Neural cell (in vitro differentiated cells): ENCODE results near the gene PAEP. TPM values are rescaled to one million over a fixed set of nuclear protein-coding genes. Genes with fewer than 3 reads are reported as not detected.
"Not testable (repeated sequence)": the region's sequence is repeated elsewhere in the genome, so short reads cannot be mapped to it uniquely, and the experiment has no call there.

Experiments
- H2AFZ ChIP-seq: fragments of 200-600, 300-800 bp; sonication (generic), shearing (Covaris generic); 2 replicates; pipeline ENCODE4 v1.6.0; 2014; ENCODE audit warnings: low read depth, mild to moderate bottlenecking, antibody characterized with exemption, low read length, moderate library complexity
- H3F3A ChIP-seq: fragments of 200-600 bp; shearing (Covaris generic); 2 replicates; pipeline ENCODE4 v1.6.1; 2016; ENCODE audit warnings: mild to moderate bottlenecking, moderate library complexity, mixed read lengths, antibody characterized with exemption, low read length; ENCODE audit not compliant: insufficient read depth, poor library complexity, severe bottlenecking
- H3K27ac ChIP-seq: fragments of 200-600, 300-800 bp; sonication (generic), shearing (Covaris generic); 2 replicates; pipeline ENCODE4 v1.5.1; 2014; ENCODE audit warnings: mild to moderate bottlenecking, low read length, moderate library complexity
- H3K27me3 ChIP-seq: fragments of 300-800, 200-600 bp; sonication (generic), shearing (Covaris generic); 2 replicates; pipeline ENCODE4 v1.6.0; 2014; ENCODE audit warnings: mild to moderate bottlenecking, low read depth, low read length, moderate library complexity; ENCODE audit not compliant: insufficient read depth
- H3K36me3 ChIP-seq: fragments of 300-800, 200-600 bp; sonication (generic), shearing (Covaris generic); 2 replicates; pipeline ENCODE4 v1.5.1; 2014; ENCODE audit warnings: mild to moderate bottlenecking, antibody characterized with exemption, low read length, moderate library complexity; ENCODE audit not compliant: insufficient read depth
- H3K4me2 ChIP-seq: fragments of 300-800, 200-600 bp; sonication (generic), shearing (Covaris generic); 2 replicates; pipeline ENCODE4 v1.6.0; 2014; ENCODE audit warnings: mild to moderate bottlenecking, low read length
- H3K4me3 ChIP-seq: fragments of 300-800, 200-600 bp; sonication (generic), shearing (Covaris generic); 2 replicates; pipeline ENCODE4 v1.5.1; 2014; ENCODE audit warnings: mild to moderate bottlenecking, low read length, moderate library complexity
- H3K79me2 ChIP-seq: fragments of 200-600 bp; shearing (Covaris generic); replicated peaks from 2 replicates; pipeline ENCODE4 v1.6.0; 2014; ENCODE audit warnings: mild to moderate bottlenecking, low read length, moderate library complexity; ENCODE audit not compliant: insufficient read depth
- H3K9ac ChIP-seq: fragments of 300-800, 200-600 bp; sonication (generic), shearing (Covaris generic); 2 replicates; pipeline ENCODE4 v1.6.1; 2016; ENCODE audit warnings: mild to moderate bottlenecking, low read length, mixed read lengths
- H3K9me2 ChIP-seq: fragments of 200-600 bp; shearing (Covaris generic); 2 replicates; pipeline ENCODE4 v1.6.1; 2016; ENCODE audit warnings: mild to moderate bottlenecking, low read length, mixed read lengths; ENCODE audit not compliant: insufficient read depth
- H3K9me3 ChIP-seq: fragments of 200-600, 300-800 bp; sonication (generic), shearing (Covaris generic); 2 replicates; pipeline ENCODE4 v1.6.1; 2016; ENCODE audit warnings: mild to moderate bottlenecking, mixed run types, low read length, moderate library complexity, mixed read lengths
- H4K20me1 ChIP-seq: fragments of 200-600 bp; shearing (Covaris generic); 2 replicates; pipeline ENCODE4 v1.6.1; 2016; ENCODE audit warnings: mild to moderate bottlenecking, mixed run types; ENCODE audit not compliant: insufficient read depth
- EP300 ChIP-seq: fragments of 450-650 bp; conservative IDR thresholded peaks from 2 replicates; pipeline ENCODE4 v1.6.1; 2014; ENCODE audit warnings: antibody characterized with exemption, mild to moderate bottlenecking, moderate library complexity; ENCODE audit not compliant: poor library complexity, severe bottlenecking
- EZH2 ChIP-seq: fragments of 200-600, 300-800 bp; shearing (Covaris generic), sonication (generic); IDR thresholded peaks from 2 replicates; pipeline ENCODE4 v1.6.1; 2014; ENCODE audit warnings: antibody characterized with exemption, low read length, borderline replicate concordance, mild to moderate bottlenecking; ENCODE audit not compliant: insufficient read depth, poor library complexity, severe bottlenecking
- MXI1 ChIP-seq: fragments of 450-650 bp; conservative IDR thresholded peaks from 2 replicates; pipeline ENCODE4 v1.6.1; 2014; ENCODE audit warnings: antibody characterized with exemption, mild to moderate bottlenecking; ENCODE audit not compliant: poor library complexity, severe bottlenecking
- POLR2AphosphoS5 ChIP-seq: IDR thresholded peaks from 2 replicates; pipeline ENCODE4 v1.6.1; 2012
- RAD21 ChIP-seq: fragments of 450-650 bp; conservative IDR thresholded peaks from 2 replicates; pipeline ENCODE4 v1.6.1; 2014; ENCODE audit warnings: antibody characterized with exemption, mild to moderate bottlenecking, moderate library complexity
- TAF1 ChIP-seq: IDR thresholded peaks from 2 replicates; pipeline ENCODE4 v1.6.1; 2012; ENCODE audit warnings: low read depth
- polyA plus RNA-seq: library from polyadenylated mRNA; depleted of rRNA; stranded (reverse); fragments of >200 nt; gene quantifications from 2 replicates; pipeline ENCODE4 v1.2.3, GENCODE V29; 2014
- TF ChIP-seq, protein P1 (sequence below): IDR thresholded peaks from 2 replicates; pipeline ENCODE4 v1.6.1; 2012; ENCODE audit warnings: borderline replicate concordance
- TF ChIP-seq, protein P2 (sequence below): fragments of 450-650 bp; IDR thresholded peaks from 2 replicates; pipeline ENCODE4 v1.5.1; 2014; ENCODE audit warnings: antibody characterized with exemption, mild to moderate bottlenecking, moderate library complexity; ENCODE audit not compliant: poor library complexity, severe bottlenecking

Gene PAEP
- polyA plus RNA-seq, 1 donor from 2014 or later: not detected

DNA sequence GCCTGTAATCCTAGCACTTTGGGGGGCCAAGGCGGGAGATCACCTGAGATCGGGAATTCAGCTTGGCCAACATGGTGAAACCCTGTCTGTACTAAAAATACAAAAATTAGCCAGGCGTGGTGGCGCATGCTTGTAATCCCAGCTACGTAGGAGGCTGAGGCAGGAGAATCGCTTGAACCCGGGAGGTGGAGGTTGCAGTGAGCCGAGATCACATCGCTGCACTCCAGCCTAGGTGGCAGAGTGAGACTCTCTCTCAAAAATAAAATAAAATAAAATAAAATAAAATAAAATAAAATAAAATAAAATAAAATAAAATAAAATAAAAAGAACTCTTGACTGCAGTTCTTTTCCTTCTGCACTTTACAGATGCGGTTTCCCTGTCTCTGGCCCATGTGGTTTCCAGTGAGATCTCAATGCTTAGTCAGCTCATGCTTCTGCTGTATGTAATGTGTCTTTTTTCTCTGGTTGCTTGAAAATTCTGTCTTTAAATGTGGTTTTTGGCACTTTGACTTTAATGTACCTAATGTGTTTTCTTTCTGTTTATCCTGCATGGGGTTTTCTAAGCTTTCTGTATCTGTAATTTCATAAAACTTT is 32.6 kb upstream of the PAEP start:
- not testable (repeated sequence) for H3K79me2 ChIP-seq, H3K4me2 ChIP-seq, H3F3A ChIP-seq, H4K20me1 ChIP-seq, H3K36me3 ChIP-seq, H3K27me3 ChIP-seq, H3K9me2 ChIP-seq, H2AFZ ChIP-seq, H3K9me3 ChIP-seq, H3K27ac ChIP-seq, H3K9ac ChIP-seq, H3K4me3 ChIP-seq

DNA sequence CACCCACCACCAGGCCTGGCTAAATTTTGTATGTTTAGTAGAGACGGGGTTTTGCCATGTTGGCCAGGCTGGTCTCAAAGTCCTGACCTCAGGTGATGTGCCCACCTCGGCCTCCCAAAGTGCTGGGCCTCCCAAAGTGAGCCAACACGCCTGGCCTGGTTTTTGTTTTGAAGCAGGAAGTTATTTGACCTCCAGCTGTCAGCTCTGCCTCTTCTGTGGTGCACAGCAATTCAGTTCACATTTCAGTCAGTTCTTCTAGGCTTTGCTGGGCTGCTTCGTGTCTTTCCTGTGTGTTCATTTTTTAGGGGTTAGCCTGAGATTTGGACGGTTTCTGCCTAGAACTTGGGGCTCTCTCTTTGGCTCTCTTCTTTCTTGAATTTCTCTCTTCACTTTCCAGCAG is 31.4 kb upstream of the PAEP start:
- no peaks in the 10 kb centered on the region for H3K27me3 ChIP-seq
- H3K36me3 ChIP-seq: no peaks in the 10 kb centered on the region
- no peak overlapping the region for H2AFZ ChIP-seq
- H3K9ac ChIP-seq: no peak overlapping the region
- H3K79me2 ChIP-seq: no peaks in the 10 kb centered on the region
- no peaks in the 10 kb centered on the region for H4K20me1 ChIP-seq
- H3K4me3 ChIP-seq: no peak overlapping the region
- no peak overlapping the region for H3K4me2 ChIP-seq
- H3K27ac ChIP-seq: no peak overlapping the region
- TF ChIP-seq POLR2AphosphoS5: no peak
- no peak for TF ChIP-seq EP300
- no peak for TF ChIP-seq MXI1
- no peaks in the 10 kb centered on the region for H3F3A ChIP-seq
- no peaks in the 10 kb centered on the region for H3K9me3 ChIP-seq
- H3K9me2 ChIP-seq: no peaks in the 10 kb centered on the region

DNA sequence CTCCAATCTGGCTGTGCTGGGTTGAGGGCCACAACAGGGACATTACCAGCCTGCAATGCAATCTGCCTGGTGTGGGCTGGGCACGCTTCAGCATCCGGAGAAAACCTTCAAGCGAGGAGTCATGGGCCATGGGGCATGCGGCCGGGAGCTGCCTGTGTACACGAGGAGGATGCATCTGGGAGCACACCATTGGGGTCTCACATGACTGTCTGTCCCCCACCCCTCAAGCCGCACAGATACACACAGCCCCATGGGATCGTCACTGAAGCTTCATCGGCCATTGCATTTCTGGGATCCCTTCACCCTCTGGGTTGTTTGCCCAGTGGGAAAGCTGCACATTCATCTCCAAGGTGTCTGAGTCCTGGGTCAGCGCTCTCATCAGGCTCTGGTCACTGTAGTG is 30.5 kb upstream of the PAEP start:
- H3K4me3 ChIP-seq: no peak overlapping the region
- no peak for TF ChIP-seq EP300
- TF ChIP-seq RAD21: no peak
- no peak for TF ChIP-seq POLR2AphosphoS5
- TF ChIP-seq EZH2: no peak
- TF ChIP-seq, protein P1, sequence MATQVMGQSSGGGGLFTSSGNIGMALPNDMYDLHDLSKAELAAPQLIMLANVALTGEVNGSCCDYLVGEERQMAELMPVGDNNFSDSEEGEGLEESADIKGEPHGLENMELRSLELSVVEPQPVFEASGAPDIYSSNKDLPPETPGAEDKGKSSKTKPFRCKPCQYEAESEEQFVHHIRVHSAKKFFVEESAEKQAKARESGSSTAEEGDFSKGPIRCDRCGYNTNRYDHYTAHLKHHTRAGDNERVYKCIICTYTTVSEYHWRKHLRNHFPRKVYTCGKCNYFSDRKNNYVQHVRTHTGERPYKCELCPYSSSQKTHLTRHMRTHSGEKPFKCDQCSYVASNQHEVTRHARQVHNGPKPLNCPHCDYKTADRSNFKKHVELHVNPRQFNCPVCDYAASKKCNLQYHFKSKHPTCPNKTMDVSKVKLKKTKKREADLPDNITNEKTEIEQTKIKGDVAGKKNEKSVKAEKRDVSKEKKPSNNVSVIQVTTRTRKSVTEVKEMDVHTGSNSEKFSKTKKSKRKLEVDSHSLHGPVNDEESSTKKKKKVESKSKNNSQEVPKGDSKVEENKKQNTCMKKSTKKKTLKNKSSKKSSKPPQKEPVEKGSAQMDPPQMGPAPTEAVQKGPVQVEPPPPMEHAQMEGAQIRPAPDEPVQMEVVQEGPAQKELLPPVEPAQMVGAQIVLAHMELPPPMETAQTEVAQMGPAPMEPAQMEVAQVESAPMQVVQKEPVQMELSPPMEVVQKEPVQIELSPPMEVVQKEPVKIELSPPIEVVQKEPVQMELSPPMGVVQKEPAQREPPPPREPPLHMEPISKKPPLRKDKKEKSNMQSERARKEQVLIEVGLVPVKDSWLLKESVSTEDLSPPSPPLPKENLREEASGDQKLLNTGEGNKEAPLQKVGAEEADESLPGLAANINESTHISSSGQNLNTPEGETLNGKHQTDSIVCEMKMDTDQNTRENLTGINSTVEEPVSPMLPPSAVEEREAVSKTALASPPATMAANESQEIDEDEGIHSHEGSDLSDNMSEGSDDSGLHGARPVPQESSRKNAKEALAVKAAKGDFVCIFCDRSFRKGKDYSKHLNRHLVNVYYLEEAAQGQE: no peak
- H3K27ac ChIP-seq: no peak overlapping the region
- H2AFZ ChIP-seq: no peak overlapping the region
- no peaks in the 10 kb centered on the region for H3K9me2 ChIP-seq
- no peak overlapping the region for H3K9ac ChIP-seq
- no peaks in the 10 kb centered on the region for H4K20me1 ChIP-seq
- no peak overlapping the region for H3K4me2 ChIP-seq
- H3K27me3 ChIP-seq: no peaks in the 10 kb centered on the region
- no peaks in the 10 kb centered on the region for H3F3A ChIP-seq
- no peaks in the 10 kb centered on the region for H3K36me3 ChIP-seq
- H3K79me2 ChIP-seq: no peaks in the 10 kb centered on the region
- H3K9me3 ChIP-seq: no peaks in the 10 kb centered on the region

DNA sequence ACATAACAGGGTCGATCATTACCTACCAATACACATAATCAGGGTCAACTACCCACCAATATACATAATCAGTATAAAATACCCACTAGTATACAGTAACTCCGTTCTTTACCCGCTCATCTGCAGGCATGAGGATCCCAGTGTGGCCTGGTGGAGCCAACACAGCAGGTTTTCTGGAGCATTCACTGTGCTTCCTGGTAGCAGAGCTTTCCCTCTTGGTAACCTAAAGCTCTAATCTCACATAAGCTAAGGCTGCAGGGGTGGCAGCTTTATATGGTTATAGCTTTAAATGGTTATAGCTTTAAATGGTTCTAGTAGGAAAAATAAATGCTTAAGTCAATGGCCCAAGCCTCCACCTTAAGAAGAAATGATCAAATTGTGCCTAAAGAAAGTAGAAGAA is 28.4 kb upstream of the PAEP start:
- H3K9me3 ChIP-seq: no peaks in the 10 kb centered on the region
- no peaks in the 10 kb centered on the region for H3K27me3 ChIP-seq
- H3K4me3 ChIP-seq: no peak overlapping the region
- H3F3A ChIP-seq: no peaks in the 10 kb centered on the region
- H3K36me3 ChIP-seq: no peaks in the 10 kb centered on the region
- H3K9me2 ChIP-seq: no peaks in the 10 kb centered on the region
- no peak overlapping the region for H3K27ac ChIP-seq
- H3K4me2 ChIP-seq: no peak overlapping the region
- H3K9ac ChIP-seq: no peak overlapping the region
- H3K79me2 ChIP-seq: no peaks in the 10 kb centered on the region
- no peak overlapping the region for H2AFZ ChIP-seq
- no peaks in the 10 kb centered on the region for H4K20me1 ChIP-seq
- no peak for TF ChIP-seq RAD21
- TF ChIP-seq, protein P1: no peak
- TF ChIP-seq EZH2: no peak
- no peak for TF ChIP-seq TAF1
- no peak for TF ChIP-seq EP300
- no peak for TF ChIP-seq MXI1
- TF ChIP-seq, protein P2, sequence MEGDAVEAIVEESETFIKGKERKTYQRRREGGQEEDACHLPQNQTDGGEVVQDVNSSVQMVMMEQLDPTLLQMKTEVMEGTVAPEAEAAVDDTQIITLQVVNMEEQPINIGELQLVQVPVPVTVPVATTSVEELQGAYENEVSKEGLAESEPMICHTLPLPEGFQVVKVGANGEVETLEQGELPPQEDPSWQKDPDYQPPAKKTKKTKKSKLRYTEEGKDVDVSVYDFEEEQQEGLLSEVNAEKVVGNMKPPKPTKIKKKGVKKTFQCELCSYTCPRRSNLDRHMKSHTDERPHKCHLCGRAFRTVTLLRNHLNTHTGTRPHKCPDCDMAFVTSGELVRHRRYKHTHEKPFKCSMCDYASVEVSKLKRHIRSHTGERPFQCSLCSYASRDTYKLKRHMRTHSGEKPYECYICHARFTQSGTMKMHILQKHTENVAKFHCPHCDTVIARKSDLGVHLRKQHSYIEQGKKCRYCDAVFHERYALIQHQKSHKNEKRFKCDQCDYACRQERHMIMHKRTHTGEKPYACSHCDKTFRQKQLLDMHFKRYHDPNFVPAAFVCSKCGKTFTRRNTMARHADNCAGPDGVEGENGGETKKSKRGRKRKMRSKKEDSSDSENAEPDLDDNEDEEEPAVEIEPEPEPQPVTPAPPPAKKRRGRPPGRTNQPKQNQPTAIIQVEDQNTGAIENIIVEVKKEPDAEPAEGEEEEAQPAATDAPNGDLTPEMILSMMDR: no peak
- TF ChIP-seq POLR2AphosphoS5: no peak
